Mesenchymal stem cell (in vitro differentiated cells and primary cell): ENCODE data around the gene EPB41.

ENCODE experiments used
- DNase-seq: peaks from one replicate; pipeline ENCODE4 v3.0.0-alpha.2; 2013
- H2AFZ ChIP-seq: one replicate; pipeline ENCODE4 v1.6.1; 2013; ENCODE audit warnings: low read depth, mild to moderate bottlenecking, control low read depth, inconsistent platforms, low read length, moderate library complexity
- H2AK5ac ChIP-seq: 2 replicates; pipeline ENCODE4 v1.6.1; 2013; ENCODE audit warnings: low read length, moderate library complexity, mild to moderate bottlenecking, inconsistent platforms; ENCODE audit not compliant: severe bottlenecking
- H2BK120ac ChIP-seq: one replicate; pipeline ENCODE4 v1.6.1; 2013; ENCODE audit warnings: low read depth, mild to moderate bottlenecking, inconsistent platforms, low read length, moderate library complexity
- H2BK12ac ChIP-seq, 2 experiments: one replicate each; pipeline ENCODE4 v1.6.1; 2013; ENCODE audit warnings: inconsistent platforms in 2 of 2, low read length in 2 of 2, mild to moderate bottlenecking in 2 of 2, moderate library complexity in 2 of 2, control low read depth in 1 of 2
- H2BK15ac ChIP-seq: one replicate; pipeline ENCODE4 v1.6.1; 2013; ENCODE audit warnings: mild to moderate bottlenecking, low read depth, inconsistent platforms; ENCODE audit not compliant: poor library complexity, severe bottlenecking
- H2BK5ac ChIP-seq: 2 replicates; pipeline ENCODE4 v1.6.1; 2013; ENCODE audit warnings: low read depth, mild to moderate bottlenecking, low read length, control low read depth, inconsistent platforms; ENCODE audit not compliant: poor library complexity, severe bottlenecking
- H3K14ac ChIP-seq, 2 experiments: one replicate each; pipeline ENCODE4 v1.6.1; 2013; ENCODE audit warnings: inconsistent platforms in 2 of 2, low read length in 2 of 2, control low read depth in 1 of 2, mild to moderate bottlenecking in 1 of 2, moderate library complexity in 1 of 2
- H3K18ac ChIP-seq, 2 experiments: one replicate each; pipeline ENCODE4 v1.6.1; 2013; ENCODE audit warnings: inconsistent platforms in 2 of 2, low read length in 2 of 2, control low read depth in 1 of 2, low read depth in 1 of 2, mild to moderate bottlenecking in 1 of 2
- H3K23ac ChIP-seq, 2 experiments: one replicate each; pipeline ENCODE4 v1.6.1; 2013; ENCODE audit warnings: inconsistent platforms in 2 of 2, low read length in 2 of 2, mild to moderate bottlenecking in 2 of 2, moderate library complexity in 2 of 2, control low read depth in 1 of 2
- H3K27ac ChIP-seq: 2 replicates; pipeline ENCODE4 v1.5.1; 2013; ENCODE audit warnings: mild to moderate bottlenecking, moderate library complexity, low read length, control low read depth, inconsistent platforms; ENCODE audit not compliant: poor library complexity, severe bottlenecking
- H3K27me3 ChIP-seq, 2 experiments: 2 replicates each; pipeline versions ENCODE4 v1.6.1 to v1.7.0; 2013; ENCODE audit warnings: low read length in 2 of 2, mild to moderate bottlenecking in 2 of 2, moderate library complexity in 2 of 2, control low read depth in 1 of 2, inconsistent platforms in 1 of 2; ENCODE audit not compliant: control insufficient read depth in 1 of 2, insufficient read depth in 1 of 2
- H3K36me3 ChIP-seq, 2 experiments: 2 replicates each; pipeline versions ENCODE4 v1.6.1 to v1.7.0; 2013; ENCODE audit warnings: low read length in 2 of 2, control low read depth in 1 of 2, inconsistent platforms in 1 of 2, low read depth in 1 of 2, mild to moderate bottlenecking in 1 of 2; ENCODE audit not compliant: insufficient read depth in 2 of 2, control insufficient read depth in 1 of 2
- H3K4ac ChIP-seq, 2 experiments: one replicate each; pipeline ENCODE4 v1.6.1; 2013; ENCODE audit warnings: inconsistent platforms in 2 of 2, low read length in 2 of 2, mild to moderate bottlenecking in 2 of 2, moderate library complexity in 2 of 2, control low read depth in 1 of 2, low read depth in 1 of 2
- H3K4me1 ChIP-seq: 2 replicates; pipeline ENCODE4 v1.6.1; 2013; ENCODE audit warnings: low read depth, low read length, control low read depth; ENCODE audit not compliant: control insufficient read depth, insufficient read depth
- H3K4me2 ChIP-seq: 2 replicates; pipeline ENCODE4 v1.6.1; 2013; ENCODE audit warnings: low read length, mild to moderate bottlenecking, inconsistent platforms; ENCODE audit not compliant: poor library complexity, severe bottlenecking
- H3K4me3 ChIP-seq, 2 experiments: 2 replicates each; pipeline versions ENCODE4 v1.5.1 to v1.7.0; 2013; ENCODE audit warnings: low read length in 2 of 2, mild to moderate bottlenecking in 2 of 2, control low read depth in 1 of 2, low read depth in 1 of 2; ENCODE audit not compliant: insufficient read depth in 1 of 2
- H3K79me1 ChIP-seq: replicated peaks from 2 replicates; pipeline ENCODE4 v1.6.1; 2013; ENCODE audit warnings: mild to moderate bottlenecking, control low read depth, low read length, inconsistent platforms; ENCODE audit not compliant: poor library complexity, severe bottlenecking
- H3K9ac ChIP-seq: 2 replicates; pipeline ENCODE4 v1.7.0; 2013; ENCODE audit warnings: mild to moderate bottlenecking, low read length, moderate library complexity
- H3K9me3 ChIP-seq: 2 replicates; pipeline ENCODE4 v1.7.0; 2013; ENCODE audit warnings: mild to moderate bottlenecking, low read length; ENCODE audit not compliant: control insufficient read depth
- H4K8ac ChIP-seq: one replicate; pipeline ENCODE4 v1.6.1; 2013; ENCODE audit warnings: inconsistent platforms, mild to moderate bottlenecking, low read length, moderate library complexity
- H4K91ac ChIP-seq: one replicate; pipeline ENCODE4 v1.6.1; 2013; ENCODE audit warnings: mild to moderate bottlenecking, low read length, inconsistent platforms
- WGBS: methylation state at CpG from one replicate; pipeline ENCODE4 v1.1.7; 2013; ENCODE audit warnings: mixed read lengths; 5-methylcytosine and 5-hydroxymethylcytosine counted together

The EPB41 gene

GRCh38 chr1:29032841-29033240 is 118.5 kb downstream of the EPB41 start:
- Histone ChIP-seq H3K4me2 (no peak overlapping the region), H3K79me1 (no peaks in the 10 kb centered on the region), H3K9ac (no peak overlapping the region), H3K14ac (no peak overlapping the region), H3K9me3 (no peaks in the 10 kb centered on the region), H2BK15ac (no peak overlapping the region), H2AFZ (no peak overlapping the region), H3K4me1 (no peaks in the 10 kb centered on the region), H2AK5ac (no peak overlapping the region), H3K36me3 (peaks cover 0 to 4% of the 10 kb centered on the region in 2 experiments), H3K18ac (no peak overlapping the region), H3K23ac (no peak overlapping the region), H4K91ac (no peak overlapping the region), H3K4ac (no peak overlapping the region), H2BK120ac (no peak overlapping the region), H2BK12ac (no peak overlapping the region), H4K8ac (no peak overlapping the region), H3K27ac (no peak overlapping the region), H3K27me3 (no peaks in the 10 kb centered on the region), H3K4me3 (no peak overlapping the region), H2BK5ac (no peak overlapping the region)
- WGBS: 97% methylated on average over 2 of the region's 4 CpGs
- DNase-seq: no peak

- no peak overlapping the region for H2BK120ac ChIP-seq
- no peak overlapping the region for H4K8ac ChIP-seq
- H3K4me3 ChIP-seq: no peak overlapping the region
- no peak overlapping the region for H3K9ac ChIP-seq
- H3K4ac ChIP-seq: no peak overlapping the region
- H3K27me3 ChIP-seq: no peaks in the 10 kb centered on the region
- no CpG with 5 or more reads among the region's 1 CpG for WGBS
- no peak overlapping the region for H3K4me2 ChIP-seq
- H3K36me3 ChIP-seq: peaks cover 0 to 4% of the 10 kb centered on the region in 2 experiments
- H3K27ac ChIP-seq: no peak overlapping the region
- H3K4me1 ChIP-seq: no peaks in the 10 kb centered on the region
- no peak overlapping the region for H4K91ac ChIP-seq
- H3K23ac ChIP-seq: no peak overlapping the region
- no peak overlapping the region for H3K14ac ChIP-seq
- H3K18ac ChIP-seq: no peak overlapping the region
- H2BK12ac ChIP-seq: no peak overlapping the region
- H3K9me3 ChIP-seq: no peaks in the 10 kb centered on the region
- no peak overlapping the region for H2BK5ac ChIP-seq
- H2BK15ac ChIP-seq: no peak overlapping the region
- H2AFZ ChIP-seq: no peak overlapping the region
- H2AK5ac ChIP-seq: no peak overlapping the region
- H3K79me1 ChIP-seq: no peaks in the 10 kb centered on the region
- peak; percentile 59 for DNase-seq
Observed at GRCh38 chr1:29033829-29034466, 119.6 kb downstream of the EPB41 start.

DNA sequence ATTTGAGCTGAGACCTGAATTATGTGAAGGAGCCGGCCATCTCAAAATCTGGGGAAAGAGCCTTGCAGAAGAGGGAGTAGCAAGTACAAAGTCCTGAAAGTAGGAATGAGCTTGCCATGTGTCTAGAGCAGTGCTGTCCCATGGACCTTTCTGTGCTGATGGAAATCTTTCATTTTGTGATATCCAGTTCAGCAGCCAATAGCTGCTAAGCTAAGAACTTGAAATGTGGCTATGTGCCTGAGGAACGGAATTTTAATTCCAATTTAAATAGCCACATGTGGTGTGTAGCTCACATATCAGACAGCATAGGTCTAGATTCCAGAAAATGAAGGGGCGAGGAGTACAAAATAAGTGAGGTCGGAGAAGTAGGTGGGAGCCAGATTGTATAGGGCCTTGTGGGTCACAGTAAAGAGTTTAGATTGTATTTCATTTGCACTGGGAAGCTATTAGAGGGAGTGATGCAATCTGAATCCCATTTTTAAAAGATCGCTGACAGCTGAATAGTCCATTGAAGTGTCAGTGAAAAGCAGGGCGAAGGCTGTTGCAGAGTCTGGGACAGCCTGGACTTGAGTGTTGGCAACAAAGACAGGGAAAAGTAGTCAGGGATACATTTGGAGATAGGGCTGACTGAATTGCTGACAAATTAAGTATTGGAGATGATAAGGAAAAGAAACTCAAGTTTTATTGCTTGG is 129.1 kb downstream of the EPB41 start:
- Histone ChIP-seq H3K36me3 (peaks cover 0 to 3% of the 10 kb centered on the region in 2 experiments), H3K27me3 (no peaks in the 10 kb centered on the region), H2AK5ac (no peak overlapping the region), H2BK120ac (no peak overlapping the region), H4K91ac (no peak overlapping the region), H2BK5ac (no peak overlapping the region), H3K4me1 (no peaks in the 10 kb centered on the region), H3K4ac (no peak overlapping the region), H3K27ac (no peak overlapping the region), H3K18ac (no peak overlapping the region), H3K9ac (peak overlapping the region; percentile 33), H3K4me3 (no peak overlapping the region), H2AFZ (no peak overlapping the region), H3K9me3 (no peaks in the 10 kb centered on the region), H3K14ac (no peak overlapping the region), H3K4me2 (no peak overlapping the region), H3K79me1 (no peaks in the 10 kb centered on the region), H4K8ac (no peak overlapping the region), H3K23ac (no peak overlapping the region), H2BK12ac (no peak overlapping the region), H2BK15ac (no peak overlapping the region)
- WGBS: 93% methylated on average over 6 of the region's 6 CpGs
- DNase-seq: no peak

DNA sequence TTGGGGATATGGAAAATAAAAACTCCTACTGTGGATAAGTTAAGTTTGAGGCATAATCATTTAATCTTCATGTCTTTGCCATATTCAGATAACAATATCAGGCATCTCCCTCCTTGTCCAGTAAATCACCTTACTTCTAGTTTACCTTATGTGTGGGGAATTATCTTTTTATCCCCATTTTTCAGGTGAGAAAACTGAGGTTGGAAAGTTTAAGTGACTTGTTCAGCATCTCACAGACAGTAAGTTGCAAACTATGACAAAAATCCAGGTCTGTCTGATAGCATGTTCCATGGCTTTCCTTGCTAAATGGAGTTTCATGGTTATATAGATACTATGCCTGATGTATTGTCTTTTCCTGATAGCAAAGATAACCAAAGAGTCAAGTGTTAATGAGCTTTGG is 129.6 kb downstream of the EPB41 start:
- no peak overlapping the region for H4K91ac ChIP-seq
- H3K27ac ChIP-seq: no peak overlapping the region
- no peak overlapping the region for H2BK12ac ChIP-seq
- H3K9ac ChIP-seq: no peak overlapping the region
- no peak overlapping the region for H3K18ac ChIP-seq
- no peak overlapping the region for H2BK120ac ChIP-seq
- no peak overlapping the region for H4K8ac ChIP-seq
- H3K23ac ChIP-seq: no peak overlapping the region
- H3K36me3 ChIP-seq: peaks cover 0 to 3% of the 10 kb centered on the region in 2 experiments
- no peak overlapping the region for H3K4me3 ChIP-seq
- no peak overlapping the region for H3K4ac ChIP-seq
- no peak overlapping the region for H2BK15ac ChIP-seq
- H3K14ac ChIP-seq: no peak overlapping the region
- no peak overlapping the region for H2BK5ac ChIP-seq
- no peaks in the 10 kb centered on the region for H3K79me1 ChIP-seq
- H2AFZ ChIP-seq: no peak overlapping the region
- H2AK5ac ChIP-seq: no peak overlapping the region
- no peaks in the 10 kb centered on the region for H3K4me1 ChIP-seq
- H3K9me3 ChIP-seq: no peaks in the 10 kb centered on the region
- no peak for DNase-seq
- no peak overlapping the region for H3K4me2 ChIP-seq
- no peaks in the 10 kb centered on the region for H3K27me3 ChIP-seq
